Epithelial cell of proximal tubule (primary cell): ENCODE data around the gene FAM171A1. TPM values are rescaled to one million over a fixed set of nuclear protein-coding genes. Genes with fewer than 3 reads are reported as not detected.

Source experiments
- DNase-seq: peaks from one replicate; pipeline ENCODE4 v3.0.0-alpha.2; 2011; ENCODE audit warnings: low read depth
- H3K4me3 ChIP-seq: 2 replicates; pipeline ENCODE4 v1.5.1; 2011; ENCODE audit warnings: low read depth, mild to moderate bottlenecking, low read length
- total RNA-seq: library from RNA; depleted of rRNA; stranded (reverse); fragments of >200 nt; gene quantifications from 2 replicates; pipeline ENCODE4 v1.2.3, GENCODE V29; 2015
- TF ChIP-seq, protein P1 (sequence below): conservative IDR thresholded peaks from 2 replicates; pipeline ENCODE4 v1.5.1; 2012; ENCODE audit warnings: low read depth, mild to moderate bottlenecking, low read length

The FAM171A1 gene
- total RNA-seq, 1 donor from 2014 or later, result 20.2 TPM

DNA sequence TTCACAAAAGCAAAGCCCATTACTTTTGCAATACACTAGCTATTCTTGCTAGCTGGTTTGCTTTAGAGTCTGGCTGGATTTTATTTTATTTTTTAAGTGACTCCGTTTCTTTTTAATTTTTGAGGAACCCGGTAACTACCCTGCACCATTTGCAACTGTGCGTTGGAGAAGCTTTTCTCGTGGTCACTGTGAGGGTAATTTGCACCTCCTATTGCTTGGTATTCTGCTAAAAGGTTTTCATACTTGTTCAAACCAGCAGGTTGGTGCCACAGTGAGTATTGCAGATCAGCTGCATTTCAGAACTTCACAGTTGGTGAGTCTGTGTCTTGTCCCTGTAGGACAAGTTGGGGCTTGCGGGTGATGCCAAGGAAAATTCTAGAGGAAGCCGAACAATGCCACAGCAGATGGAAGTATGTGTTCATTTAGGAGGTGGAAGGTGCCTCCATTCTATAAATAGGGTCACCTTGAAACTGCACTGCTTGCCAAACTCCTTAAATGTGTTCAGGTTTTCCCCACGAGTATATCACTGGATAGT, 198.7 kb downstream of the FAM171A1 start:
- no peak overlapping the region for H3K4me3 ChIP-seq
- no peak for DNase-seq
- TF ChIP-seq, protein P1, sequence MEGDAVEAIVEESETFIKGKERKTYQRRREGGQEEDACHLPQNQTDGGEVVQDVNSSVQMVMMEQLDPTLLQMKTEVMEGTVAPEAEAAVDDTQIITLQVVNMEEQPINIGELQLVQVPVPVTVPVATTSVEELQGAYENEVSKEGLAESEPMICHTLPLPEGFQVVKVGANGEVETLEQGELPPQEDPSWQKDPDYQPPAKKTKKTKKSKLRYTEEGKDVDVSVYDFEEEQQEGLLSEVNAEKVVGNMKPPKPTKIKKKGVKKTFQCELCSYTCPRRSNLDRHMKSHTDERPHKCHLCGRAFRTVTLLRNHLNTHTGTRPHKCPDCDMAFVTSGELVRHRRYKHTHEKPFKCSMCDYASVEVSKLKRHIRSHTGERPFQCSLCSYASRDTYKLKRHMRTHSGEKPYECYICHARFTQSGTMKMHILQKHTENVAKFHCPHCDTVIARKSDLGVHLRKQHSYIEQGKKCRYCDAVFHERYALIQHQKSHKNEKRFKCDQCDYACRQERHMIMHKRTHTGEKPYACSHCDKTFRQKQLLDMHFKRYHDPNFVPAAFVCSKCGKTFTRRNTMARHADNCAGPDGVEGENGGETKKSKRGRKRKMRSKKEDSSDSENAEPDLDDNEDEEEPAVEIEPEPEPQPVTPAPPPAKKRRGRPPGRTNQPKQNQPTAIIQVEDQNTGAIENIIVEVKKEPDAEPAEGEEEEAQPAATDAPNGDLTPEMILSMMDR, result no peak

DNA sequence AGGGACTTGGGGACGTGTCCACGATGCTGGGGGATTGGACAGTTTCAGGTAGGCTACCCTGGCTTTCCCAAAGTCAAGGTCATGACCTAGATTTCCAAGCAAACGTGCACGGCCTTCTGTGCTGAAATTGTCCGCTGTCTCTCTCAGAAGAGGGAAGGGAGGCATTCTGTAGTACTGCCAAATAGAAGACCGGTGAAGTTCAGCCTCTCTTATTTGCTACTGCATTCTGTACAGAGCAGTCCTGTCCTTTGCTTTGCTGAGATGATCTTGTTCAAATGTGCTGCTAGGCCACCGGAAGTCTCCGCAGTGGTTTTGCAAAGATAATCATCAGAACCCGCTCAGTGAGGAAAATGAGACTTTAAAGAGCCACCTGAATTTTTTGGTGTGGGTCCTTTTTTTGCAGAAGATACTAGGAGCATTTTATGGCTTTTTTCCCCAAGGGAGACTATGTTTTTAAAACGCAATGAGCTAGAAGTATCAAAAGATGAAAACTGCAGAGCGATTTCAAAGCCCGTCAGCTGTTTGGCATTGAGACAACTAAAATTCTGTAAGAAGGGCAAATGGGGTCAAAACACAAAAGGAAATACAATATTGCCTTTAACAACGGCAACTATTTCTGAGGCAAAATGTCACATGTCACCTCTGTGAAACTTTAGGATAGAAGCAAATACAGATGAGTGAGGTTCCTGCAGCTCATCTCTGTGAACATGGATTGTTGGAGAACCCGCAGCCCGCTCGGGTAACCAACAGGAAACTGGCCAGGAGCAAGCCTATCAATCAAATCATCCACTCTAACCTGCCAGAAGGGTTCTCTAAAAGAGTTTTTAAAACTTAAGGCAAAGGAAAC, 201.3 kb downstream of the FAM171A1 start:
- TF ChIP-seq, protein P1, result no peak
- no peak overlapping the region for H3K4me3 ChIP-seq
- no peak for DNase-seq

DNA sequence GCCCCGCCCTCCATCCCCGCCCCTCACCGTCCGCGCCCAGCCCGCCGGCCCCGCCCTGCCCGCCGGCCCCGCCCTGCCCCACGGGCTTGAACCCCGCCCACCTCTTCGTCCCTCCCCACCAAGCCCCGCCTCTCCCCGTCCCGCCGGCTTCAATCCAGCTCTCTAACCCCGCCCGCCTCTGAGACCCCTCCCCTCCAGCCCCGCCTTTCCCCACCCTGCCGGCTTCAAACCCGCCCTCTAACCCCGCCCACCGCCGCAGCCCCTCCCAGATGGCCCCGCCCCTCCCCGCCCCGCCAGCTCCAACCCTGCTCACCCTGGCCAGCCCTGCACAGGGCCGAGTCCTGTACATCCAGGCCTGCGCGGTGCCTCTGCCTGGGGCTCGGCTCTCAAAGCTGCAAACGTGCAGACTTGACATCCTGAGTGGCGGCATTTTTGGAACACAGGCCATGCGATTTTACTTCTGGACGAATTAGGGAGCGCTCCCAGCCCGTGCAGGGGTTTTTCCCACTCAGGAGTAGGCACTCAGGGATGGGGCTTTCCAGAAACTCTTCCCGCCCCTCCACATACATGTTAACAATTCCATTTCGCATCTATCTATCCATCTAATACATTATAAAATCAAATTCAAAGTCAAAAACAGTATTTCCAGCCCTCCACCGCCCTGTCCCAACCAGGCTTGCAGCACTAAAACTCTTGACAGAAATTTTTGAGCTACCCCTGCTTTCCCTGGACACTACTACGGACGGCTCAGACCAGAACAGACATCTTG, 202.1 kb downstream of the FAM171A1 start:
- peak overlapping the region; percentile 8 for H3K4me3 ChIP-seq
- TF ChIP-seq, protein P1, result no peak
- peak; percentile 42 for DNase-seq

DNA sequence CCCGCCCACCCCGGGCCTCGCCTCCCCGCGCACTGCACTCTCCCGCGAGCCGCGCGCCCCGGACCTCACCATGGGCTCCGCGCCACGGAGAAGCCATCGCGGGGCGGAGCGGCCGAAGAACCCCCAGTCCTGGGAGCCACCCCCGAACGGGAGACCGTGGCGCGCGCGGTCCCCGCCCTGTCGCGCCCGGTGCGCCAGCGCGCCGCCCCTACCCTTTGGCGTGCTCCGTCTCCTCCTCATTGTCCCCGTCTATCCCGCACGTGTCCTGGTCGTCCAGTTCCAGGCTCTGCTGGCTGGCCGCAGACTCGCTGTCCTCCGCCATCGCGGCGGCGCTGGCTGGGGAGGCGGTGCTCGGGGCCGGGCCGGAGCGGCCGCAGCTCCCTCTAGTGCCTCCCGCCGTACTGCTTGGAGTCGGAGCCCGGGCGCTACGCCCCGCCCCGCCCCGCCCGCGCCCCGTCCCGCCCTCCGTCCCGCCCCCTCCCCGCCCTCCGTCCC, 202.8 kb downstream of the FAM171A1 start, which contains the start of gene NMT2:
Gene NMT2 (minus strand): TSS at position 403 of the 495 bp plus-strand sequence. CDS start 81 bp downstream, at position 322.
- H3K4me3 ChIP-seq, result peak within 1 kb of the TSS; percentile 81
- TF ChIP-seq, protein P1, result peak; percentile 31
- no peak for DNase-seq

DNA sequence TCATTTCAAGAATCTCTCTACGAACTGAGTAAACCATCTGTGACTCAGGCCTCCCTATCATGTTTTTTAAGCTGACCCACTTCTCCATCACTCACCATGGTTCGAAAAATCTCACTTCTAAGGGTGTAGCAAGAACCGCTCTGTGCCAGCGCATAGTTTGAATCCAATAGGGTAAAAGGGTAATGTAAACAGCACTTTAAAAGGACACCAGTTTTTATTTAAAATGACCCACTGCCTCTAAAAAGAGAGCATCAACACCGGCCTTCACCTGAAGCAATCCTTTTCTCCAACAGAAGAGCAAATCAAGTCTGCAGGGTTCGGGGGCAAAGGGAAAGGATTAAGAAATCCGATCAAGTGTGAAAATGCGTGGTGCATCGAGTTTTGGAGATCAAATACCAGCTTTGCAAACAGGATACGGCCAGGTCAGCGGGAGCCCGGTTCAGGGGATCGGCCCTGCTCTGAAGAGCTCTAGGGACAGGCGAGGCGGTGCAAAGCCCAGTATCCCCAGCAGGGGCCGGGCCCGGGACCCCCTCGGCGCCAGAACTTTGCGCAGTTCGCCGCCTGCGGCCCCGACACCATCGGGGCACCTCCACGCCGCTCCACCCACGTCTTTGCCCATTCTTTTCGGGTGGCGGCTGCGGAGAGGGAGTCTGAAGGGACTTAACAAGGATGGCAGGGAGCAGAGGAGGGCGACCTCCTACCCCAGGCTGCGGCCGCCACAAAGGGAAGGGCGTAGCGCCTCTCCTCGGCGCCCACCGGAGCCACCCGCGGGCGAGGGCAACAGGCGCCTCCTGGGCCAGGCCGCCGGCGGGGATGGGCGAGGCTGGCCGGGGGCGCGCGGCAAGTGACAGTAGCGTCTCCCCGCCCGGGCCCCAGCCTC, 203.4 kb downstream of the FAM171A1 start:
- TF ChIP-seq, protein P1, result peak; percentile 51
- no peak for DNase-seq
- peak overlapping the region; percentile 81 for H3K4me3 ChIP-seq

DNA sequence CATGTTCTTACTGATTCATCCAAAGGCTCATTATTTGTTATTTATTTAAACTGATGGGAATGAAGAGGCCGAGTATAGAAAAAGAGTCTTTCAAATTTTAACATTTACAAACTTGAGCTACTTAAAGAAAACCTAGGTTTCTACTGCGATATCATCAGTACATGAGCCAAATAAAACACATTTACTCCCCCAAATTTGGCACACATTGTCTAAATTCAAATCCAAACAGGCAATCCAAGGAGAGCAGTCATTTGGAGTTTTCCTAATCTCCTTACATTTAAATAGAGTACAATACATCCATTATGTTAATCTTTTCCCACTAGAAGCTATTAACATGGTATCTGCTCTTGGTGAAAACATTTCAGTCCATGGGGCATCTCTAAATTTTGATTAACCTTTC, 204.8 kb downstream of the FAM171A1 start:
- H3K4me3 ChIP-seq, result no peak overlapping the region
- no peak for DNase-seq
- TF ChIP-seq, protein P1, result no peak
